Amniotic epithelial cell (primary cell): ENCODE results near the gene FAM171A2.
"Not testable (repeated sequence)": the region's sequence is repeated elsewhere in the genome, so short reads cannot be mapped to it uniquely, and the experiment has no call there.

Experiments
- DNase-seq: peaks from one replicate; pipeline ENCODE4 v3.0.0-alpha.2; 2010; ENCODE audit warnings: low read depth

FAM171A2 gene

DNA sequence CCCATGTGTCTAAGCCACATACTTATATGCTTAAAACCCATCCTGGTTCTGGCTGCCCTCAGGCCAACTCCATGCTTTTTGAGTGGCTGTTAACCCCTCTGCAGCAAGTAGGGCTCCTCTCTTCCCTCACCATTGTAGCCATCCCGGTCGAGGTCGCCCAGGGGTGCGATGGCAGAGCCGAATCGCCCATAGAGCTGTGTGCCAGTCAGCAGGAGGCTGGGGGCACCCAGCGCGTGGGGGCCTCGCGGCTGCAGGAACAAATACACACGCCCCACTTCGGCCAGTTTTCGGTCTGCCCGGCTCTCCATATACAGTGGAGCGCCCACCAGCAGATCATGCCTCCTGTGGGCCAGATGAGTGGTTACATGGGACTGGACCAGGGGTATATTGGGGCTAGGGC, 19.7 kb upstream of the FAM171A2 start:
- no peak for DNase-seq

DNA sequence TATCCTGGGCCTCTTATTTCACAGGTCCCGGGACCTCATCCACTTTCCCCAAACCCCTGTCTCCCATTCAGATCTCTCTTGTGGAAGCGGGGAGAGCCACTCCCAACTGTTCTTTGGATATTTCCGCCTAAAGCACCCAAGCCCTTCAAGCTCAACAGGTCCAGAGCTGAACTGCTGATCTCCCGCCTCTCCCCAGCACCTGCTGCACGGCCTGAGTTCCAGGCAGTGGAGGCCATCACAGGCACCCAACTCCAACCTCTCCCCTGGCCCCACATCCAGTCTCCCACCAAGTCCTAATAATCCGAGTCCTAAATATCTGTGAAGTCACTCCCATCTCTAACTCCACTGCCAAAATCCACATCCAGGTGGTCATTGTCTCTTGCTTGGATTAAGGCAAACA, 19.3 kb upstream of the FAM171A2 start:
- no peak for DNase-seq

DNA sequence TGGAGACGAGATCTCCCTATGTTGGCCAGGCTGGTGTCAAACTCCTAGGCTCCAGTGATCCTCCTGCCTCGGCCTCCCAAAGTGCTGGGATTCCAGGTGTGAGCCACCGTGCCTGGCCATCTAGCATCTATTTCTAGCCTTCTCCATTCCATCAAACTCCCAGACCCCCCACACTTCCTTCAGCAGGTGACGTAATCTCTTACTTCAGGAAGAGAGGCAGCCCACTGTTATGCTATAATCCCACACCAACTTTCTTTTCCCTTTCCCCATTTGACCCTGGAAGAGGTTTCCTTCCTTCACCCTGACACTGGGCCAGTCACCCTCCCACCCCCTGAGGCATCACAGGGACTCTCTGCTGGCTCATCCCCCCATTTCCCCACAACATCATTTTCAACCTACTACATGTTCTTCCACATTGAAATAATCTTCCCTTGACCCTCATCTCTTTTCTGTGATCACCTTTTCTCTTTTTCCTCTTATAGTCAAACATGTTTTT, 18.2 kb upstream of the FAM171A2 start:
- no peak for DNase-seq

DNA sequence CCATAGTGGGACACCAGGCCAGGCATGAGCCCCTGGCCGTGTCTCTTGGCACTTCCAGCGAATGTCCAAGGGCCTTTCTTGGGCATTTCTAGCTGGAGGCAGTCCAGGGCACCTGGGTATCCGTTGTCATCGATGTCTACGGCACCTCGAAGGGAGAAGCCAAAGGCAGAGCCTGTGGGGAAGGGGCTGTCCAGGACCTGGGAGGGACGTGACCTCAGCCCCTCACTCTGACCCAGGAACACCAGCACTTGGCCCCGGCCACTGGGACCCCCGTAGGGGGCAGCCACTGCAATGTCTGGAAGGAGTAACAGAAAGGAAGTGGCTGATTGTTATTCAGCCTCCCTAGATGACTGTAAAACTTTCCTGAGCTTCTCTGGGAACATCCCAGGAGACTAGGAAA, 17.1 kb upstream of the FAM171A2 start:
- no peak for DNase-seq

DNA sequence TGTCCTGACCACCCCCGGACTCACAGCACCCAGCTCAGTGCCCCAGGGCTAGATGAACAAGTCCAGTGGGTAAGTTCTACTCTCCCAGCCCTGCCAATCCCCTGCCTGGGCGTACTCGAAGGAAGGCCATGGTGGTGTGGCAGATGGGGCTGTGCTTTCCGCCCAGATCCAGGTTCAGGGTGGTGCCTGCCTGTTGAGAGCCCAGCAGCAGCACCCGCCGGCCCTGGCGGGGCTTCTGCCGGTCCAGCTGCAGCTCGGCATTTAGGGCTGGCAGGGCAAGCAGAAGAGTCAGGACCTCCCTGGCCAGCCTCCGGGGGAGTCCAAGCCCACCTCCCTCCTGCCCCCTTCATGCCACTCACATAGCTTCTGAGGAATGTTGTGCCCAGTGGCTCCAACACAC, 16.2 kb upstream of the FAM171A2 start:
- no peak for DNase-seq

DNA sequence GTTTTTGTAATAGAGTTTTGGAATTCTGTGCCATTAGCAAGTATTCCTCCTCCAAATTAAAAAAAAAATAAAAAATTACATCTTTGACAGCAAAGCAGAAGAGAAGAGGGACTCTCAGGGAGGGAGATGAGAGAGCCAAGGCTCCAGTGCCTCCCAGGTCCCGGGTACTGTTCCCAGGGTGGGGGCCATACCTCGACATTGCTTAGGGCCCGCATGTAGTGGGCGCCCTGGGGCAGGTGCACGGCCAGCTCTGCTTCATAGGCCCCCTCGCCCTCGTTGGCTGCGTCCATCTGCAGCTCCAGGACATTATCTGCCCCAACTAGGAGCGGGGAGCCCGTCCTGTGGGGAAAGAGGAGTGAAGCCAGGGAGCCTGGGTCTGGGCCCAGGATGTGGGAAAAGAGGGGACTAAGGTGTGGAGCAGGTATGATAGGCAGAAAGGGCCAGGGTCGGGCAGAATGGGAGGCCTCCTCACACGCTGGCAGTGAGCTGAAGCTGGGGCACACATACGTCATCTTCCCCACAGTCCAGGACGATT, 14.6 kb upstream of the FAM171A2 start:
- DNase-seq, result no peak

DNA sequence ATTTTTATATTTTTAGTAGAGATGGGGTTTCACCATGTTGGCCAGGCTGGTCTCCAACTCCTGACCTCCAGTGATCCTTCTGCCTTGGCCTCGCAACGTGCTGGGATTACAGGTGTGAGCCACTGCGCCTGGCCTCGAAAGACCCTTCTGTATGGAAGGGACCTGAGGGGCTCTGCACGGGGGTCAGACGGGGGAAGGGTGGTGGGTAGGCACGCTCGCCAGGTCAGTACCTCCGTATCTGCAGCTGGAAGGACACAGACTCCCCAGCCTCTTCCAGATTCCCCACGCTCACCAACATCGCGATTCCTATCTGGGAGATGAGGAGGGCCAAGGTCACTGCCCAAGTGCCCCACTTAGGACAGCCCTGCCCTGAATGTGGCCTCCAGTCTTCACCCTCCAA, 13.1 kb upstream of the FAM171A2 start:
- no peak for DNase-seq

DNA sequence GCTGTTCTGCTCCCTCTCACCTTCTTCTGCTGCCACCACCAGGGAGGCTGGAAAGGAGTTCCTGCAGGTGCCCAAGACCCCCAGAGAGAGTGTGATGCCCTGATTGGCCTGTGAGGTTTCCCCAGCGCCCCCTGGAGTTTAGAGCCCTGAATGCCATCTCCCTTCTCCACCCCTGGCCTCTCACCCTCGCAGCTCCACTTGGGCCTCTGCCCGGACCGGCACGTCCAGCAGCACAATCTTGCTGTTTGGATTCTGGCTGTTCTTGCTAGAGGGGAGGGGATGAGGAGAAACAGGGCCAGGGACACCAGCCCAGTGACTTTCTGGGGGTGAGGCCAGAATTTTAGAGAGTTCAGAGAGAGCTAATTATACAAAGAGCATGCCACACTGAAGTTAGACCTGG, 12.5 kb upstream of the FAM171A2 start:
- DNase-seq, result no peak

DNA sequence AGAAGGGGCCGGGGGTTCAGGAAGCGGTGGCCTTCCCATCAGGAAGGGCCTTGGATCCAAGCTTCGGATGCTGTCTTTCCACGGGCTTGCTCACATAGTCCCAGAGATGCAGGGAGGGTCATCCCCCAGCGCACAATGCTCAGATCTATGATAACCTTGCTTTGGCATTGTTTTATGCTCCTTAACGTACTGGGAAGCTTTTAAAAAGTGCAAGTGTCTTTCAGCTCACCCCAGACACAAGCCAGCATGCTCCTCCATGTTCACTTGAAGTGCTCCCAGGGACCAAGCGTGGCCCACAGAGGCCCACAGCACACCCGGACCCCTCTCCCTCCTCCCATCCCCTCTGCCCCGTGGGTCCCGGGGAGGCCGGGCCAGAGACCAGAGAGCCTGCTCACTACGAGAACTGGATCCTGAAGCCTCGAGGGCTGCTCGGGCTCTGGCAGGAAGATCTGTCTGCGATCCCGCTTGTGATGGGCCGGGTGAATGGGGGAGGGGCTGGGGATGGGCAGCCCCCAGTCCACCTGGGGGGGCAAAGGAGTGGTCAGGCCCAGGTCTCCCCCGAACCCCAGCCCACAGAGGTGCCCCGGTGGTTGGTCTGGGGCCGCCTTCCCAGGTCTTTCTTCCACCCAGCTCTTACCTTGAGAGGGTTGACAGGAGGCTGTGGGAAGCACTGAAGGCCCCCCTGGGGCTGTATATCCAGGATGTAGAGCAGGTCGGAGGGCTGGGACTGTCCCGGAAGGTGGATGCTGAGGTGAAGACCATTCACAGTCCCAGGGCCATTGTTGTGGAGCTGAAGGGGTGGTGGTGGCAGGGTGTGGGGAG, 11.8 kb upstream of the FAM171A2 start:
- no peak for DNase-seq

DNA sequence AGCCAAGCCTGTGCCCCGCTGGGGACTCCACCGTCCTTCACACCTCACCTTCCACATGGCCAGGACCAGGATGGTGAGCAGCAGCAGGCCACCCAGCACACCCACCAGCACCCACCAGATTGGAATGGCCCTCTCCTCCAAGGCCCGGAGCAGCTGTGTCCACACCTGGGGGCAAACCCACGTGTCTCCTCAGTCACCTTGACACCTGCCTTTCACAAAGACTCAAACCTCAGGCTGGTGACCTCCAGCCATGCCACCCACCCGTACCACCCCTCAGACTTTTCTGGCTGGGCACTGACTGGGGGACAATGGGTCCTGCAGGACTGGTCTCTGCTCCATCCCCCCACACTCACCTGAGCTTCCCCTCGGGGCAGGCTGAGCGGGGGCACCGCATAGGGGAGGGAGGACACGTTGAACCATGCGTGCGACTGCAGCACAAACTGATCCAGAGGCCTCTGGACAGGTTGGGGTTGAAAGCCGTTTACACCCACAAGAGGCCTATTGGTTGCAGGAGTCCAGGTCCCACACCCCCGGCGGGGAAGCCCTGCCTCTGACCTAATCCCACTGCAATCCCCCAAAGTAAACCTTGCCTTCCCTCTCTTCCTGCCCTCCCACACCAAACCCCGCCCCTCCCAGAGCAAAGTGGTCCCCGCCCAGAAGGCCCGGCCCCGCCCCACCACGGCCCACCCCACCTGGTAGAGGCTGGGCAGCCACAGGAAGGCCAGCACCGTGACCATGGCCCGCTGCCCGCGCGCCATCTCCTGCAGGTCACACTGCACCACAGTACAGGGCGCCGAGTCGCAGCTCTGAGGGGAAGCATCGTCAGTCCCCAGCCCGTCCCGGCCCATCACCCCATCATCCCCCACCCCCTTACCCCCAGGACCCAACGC, 10.9 kb upstream of the FAM171A2 start:
- DNase-seq, result no peak

DNA sequence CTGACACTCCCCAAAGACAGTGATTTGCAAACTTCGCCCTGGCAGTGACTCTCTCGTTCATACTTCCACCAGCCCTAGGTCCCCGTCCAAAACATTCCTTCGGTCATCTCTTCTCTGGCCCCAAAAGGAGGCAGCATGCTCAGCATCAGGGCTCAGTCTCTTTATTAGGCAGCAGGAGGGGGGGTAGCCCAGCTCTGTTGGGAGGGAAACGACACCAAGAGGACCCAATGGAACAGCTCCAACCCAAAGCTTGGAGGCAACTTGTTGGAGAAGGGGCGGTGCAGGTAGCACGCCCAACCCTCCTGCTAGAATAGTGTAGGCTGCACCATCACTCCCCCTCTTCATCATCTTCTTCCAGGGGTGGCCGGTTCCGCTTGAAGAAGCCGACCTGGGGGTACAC, 8.4 kb upstream of the FAM171A2 start:
- DNase-seq, result no peak

DNA sequence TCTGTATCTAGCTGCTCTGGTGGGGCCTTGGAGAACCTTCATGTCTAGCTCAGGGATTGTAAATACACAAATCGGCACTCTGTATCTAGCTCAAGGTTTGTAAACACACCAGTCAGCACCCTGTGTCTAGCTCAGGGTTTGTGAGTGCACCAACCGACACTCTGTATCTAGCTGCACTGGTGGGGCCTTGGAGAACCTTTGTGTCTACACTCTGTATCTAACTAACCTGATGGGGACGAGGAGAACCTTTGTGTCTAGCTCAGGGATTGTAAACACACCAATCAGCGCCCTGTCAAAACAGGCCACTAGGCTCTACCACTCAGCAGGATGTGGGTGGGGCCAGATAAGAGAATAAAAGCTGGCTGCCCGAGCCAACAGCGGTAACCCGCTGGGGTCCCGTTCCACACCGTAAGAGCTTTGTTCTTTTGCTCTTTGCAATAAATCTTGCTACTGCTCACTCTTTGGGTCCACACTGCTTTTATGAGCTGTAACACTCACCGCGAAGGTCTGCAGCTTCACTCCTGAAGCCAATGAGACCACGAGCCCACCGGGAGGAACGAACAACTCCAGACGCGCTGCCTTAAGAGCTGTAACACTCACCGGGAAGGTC, 5.9 kb upstream of the FAM171A2 start:
- DNase-seq, result not testable (repeated sequence)

DNA sequence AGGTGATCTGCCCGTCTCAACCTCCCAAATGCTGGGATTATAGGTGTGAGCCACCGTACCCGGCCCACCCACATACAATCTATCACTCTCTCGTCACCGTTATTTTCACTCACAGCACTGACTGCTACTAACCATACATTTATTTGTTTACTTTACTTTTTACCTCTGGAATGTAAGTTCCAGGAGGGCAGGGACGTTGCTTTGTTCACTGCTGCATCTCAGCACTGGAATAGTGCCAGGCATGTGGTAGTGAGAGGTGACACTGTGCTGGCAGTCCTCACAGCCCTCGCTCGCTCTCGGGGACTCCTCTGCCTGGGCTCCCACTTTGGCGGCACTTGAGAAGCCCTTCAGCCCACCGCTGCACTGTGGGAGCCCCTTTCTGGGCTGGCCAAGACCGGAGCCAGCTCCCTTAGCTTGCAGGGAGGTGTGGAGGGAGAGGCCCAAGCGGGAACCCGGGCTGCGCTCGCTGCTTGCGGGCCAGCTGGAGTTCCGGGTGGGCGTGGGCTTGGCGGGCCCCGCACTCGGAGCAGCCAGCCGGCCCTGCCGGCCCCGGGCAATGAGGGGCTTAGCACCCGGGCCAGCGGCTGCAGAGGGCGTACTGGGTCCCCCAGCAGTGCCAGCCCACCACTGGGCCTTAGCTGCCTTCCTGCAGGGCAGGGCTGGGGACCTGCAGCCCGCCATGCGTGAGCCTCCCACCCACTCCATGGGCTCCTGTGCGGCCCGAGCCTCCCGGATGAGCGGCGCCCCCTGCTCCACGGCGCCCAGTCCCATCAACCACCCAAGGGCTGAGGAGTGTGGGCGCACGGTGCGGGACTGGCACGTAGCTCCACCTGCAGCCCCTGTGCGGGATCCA, 5.0 kb upstream of the FAM171A2 start:
- not testable (repeated sequence) for DNase-seq

DNA sequence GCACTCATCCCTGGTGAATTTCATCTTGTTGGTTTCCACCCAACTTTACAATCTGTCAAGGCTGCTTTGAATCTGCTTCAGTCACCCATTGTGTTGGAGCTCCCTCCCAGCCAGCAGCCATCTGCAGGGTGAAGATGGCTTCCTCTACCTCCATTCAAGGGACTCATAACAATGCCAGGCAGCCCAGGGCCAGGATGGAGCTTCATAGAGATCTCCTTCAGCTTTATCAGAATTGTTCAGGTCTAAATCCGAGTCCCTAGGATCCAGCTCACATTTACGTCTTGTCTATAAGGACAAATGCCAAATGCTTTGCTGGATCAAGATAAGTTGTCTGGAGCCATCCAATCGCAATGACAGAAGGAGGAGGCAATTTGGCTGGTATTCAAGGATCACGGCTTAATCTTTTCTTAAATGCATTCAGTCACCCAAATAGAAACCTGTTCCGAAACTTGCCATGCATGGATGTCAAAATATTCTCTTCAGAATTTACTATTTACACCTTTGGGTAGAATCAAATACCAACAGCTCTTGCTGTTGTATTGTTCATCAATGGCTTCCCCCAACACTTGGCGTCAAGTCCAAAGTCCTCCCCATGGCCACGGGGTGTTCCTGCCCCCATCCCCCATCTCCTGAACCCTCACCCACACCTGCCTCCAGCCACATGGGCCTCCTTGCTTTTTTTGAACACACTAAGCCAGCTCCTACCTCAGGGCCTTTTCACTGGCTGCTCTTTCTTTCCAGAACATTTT, 3.8 kb upstream of the FAM171A2 start:
- DNase-seq, result no peak

DNA sequence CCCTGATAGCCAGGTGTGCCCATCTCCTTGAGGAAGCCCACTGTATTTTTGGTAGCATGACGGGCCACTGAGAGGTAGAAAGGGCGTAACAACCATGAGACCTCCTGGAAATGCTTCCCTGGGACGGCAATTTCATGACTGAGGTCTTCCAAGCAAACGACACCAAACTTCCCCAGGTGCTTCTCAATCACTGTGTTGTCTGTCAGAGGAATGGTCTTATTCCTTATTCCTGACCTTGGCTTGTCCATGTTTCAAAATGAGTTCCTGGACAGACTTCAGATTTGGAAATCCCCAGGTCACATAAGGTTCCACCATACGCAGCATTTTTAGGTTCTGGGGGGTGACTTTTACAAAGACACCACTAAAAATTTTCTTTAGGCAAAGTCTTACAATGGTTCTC, 1.4 kb upstream of the FAM171A2 start:
- not testable (repeated sequence) for DNase-seq

DNA sequence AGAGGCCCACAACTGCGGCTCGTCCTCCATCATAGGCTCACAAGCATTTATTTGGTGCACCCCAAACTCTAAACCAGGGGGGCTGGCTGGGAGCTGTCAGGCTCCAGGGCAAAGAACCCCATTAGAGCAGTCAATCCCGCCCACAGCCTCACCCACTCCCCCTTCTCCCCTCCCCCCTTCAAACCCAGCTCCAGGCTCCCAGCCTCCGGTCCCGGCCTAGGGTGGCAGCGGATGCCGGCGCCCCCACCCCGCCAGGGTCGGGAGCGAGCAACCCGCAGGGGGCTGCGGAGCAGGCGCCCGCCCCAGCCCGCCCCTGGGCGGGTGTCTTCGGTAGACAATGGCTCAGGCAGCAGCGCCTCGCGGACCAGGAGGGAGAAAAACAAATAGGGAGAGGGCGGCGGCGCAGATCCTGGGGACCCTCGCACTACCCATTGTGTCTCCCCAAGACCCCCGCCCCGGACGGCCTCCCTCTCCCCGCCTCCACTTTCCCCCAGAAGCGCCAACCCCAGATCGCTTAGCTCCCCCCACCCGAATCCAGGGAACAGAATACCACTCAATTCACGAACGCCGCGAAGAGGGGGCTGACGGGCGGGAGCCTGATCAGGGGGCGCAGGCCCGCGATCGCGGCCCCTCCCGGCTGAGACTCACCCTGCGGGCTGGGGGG, 572 bp downstream of the FAM171A2 start:
- DNase-seq, result no peak

DNA sequence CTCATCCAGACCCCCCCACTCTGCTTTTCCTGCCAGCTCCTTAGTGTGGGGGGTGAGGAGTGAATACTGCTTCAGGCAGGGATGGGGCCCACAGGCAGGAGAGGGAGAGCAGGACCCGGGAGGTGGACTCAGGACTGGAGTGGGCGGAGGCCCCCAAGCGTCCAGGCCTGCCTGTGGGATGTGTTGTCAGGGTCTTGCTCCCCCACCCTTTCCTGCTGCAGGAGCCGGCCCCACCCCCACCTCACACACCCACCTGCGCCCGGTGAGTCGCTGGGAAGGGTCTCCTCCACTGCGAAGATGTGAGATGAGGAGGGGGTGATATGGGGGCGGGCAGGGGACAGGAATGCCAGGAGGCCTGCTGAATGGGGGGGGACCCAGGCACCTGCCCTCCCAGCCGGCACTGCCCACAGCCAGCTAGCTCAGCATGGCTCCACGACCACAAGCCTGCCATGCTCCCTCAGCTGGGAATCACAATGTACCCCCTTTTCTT, 1.1 kb downstream of the FAM171A2 start:
- DNase-seq, result no peak

DNA sequence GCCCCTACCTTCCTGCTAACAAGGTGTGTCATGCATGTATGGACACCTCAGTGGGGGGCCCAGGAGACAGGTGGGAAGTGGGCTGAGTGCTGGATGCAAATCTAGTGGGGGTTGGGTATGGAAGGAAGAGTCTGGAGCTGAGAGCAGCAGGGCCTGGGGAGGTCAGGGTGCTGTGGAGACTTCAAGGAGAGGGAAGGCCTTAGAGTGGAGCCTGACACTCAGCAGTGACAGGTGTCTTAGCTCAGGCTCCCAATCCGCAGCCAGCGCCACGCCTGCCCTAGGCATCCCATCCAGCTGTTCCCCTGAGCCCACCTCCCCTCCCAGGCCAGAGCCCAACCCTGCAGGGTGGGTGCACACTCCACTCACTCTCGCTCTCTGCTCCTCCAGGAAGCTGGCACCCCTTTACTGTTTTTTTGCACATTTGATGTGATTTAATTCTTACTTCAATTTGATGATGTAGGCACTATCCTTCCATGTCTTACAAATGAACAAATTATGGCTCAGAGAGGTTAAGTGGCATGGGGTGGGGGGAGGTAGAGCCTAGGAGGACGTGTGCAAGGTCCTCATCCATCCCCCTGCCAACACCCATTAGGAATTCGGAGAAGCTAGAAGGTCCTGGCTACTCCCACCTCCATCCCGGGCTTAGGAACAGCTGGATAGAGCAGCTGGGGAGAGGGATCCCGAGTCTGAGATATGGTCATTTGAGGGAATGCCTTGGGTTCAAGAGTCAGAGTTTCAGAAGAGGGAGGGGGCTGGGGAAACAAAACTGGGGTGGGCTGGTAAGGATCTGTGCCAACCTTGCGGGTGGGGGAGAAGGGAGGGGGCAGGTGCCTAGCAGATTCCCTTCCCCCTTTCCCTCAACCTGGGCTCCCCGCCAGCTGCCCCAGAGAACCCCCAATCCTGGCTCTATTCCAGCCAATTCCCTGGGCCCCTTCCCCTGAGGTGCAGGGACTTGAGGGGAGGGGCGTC, 2.1 kb downstream of the FAM171A2 start:
- DNase-seq, result no peak

DNA sequence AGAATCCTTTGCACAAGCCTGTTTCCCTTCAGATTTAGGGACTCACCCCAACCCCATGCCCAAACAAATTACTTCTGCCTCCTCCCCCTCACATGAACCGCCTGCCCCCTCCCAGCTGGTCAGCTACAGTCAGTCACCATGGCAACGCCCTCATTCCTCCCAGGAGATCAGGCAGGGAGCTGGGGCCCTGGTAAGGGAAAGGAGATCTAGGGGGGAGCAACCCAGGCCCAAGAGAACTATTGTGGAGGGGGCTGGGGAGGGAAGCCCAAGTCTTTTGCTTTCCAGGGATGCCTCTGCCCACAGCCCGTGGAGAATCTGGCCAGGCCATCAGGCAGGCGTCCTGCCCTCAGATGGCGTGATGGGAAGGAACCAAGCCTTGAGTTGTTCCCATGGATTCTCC, 2.8 kb downstream of the FAM171A2 start:
- DNase-seq, result peak; percentile 75
